Fibroblast of lung (primary cell): Measurements from ENCODE around the gene WWC1. TPM values are rescaled to one million over a fixed set of nuclear protein-coding genes. Genes with fewer than 3 reads are reported as not detected.

Experiments used
- DNase-seq, 2 donors: peaks; one replicate each; pipeline versions ENCODE4 v3.0.0 to v3.0.0-alpha.2; 2010; ENCODE audit warnings: low read depth in 2 of 2
- H2AFZ ChIP-seq: 2 replicates; pipeline ENCODE4 v1.5.1; 2012; ENCODE audit warnings: low read length, control low read depth, inconsistent platforms
- H3K27ac ChIP-seq: 2 replicates; pipeline ENCODE4 v1.5.1; 2011; ENCODE audit warnings: low read length, control low read depth; ENCODE audit not compliant: insufficient read depth
- H3K27me3 ChIP-seq: 2 replicates; pipeline ENCODE4 v1.5.1; 2011; ENCODE audit warnings: mild to moderate bottlenecking, low read length; ENCODE audit not compliant: control insufficient read depth, insufficient read depth
- H3K36me3 ChIP-seq: 2 replicates; pipeline ENCODE4 v1.5.1; 2011; ENCODE audit warnings: low read length; ENCODE audit not compliant: control insufficient read depth, insufficient read depth
- H3K4me1 ChIP-seq: 2 replicates; pipeline ENCODE4 v1.5.1; 2011; ENCODE audit warnings: low read length; ENCODE audit not compliant: control insufficient read depth, insufficient read depth; ENCODE audit errors: extremely low read depth
- H3K4me2 ChIP-seq: 2 replicates; pipeline ENCODE4 v1.5.1; 2011; ENCODE audit warnings: low read length, control low read depth; ENCODE audit not compliant: insufficient read depth; ENCODE audit errors: extremely low read depth
- H3K4me3 ChIP-seq, 4 experiments: fragments of 200-600 bp in 1 of 4; sonication (generic) in 1 of 4; replicated peaks in 1 of 4; 2 replicates each; pipeline ENCODE4 v1.5.1; 2011 to 2016; ENCODE audit warnings: low read length in 4 of 4, low read depth in 3 of 4, mild to moderate bottlenecking in 3 of 4, control low read depth in 2 of 4, inconsistent platforms in 1 of 4, mixed read lengths in 1 of 4; ENCODE audit not compliant: insufficient read depth in 1 of 4; ENCODE audit errors: control extremely low read depth in 1 of 4
- H3K79me2 ChIP-seq: 2 replicates; pipeline ENCODE4 v1.5.1; 2012; ENCODE audit warnings: mild to moderate bottlenecking, low read length, inconsistent platforms; ENCODE audit not compliant: control insufficient read depth, insufficient read depth
- H3K9ac ChIP-seq: 2 replicates; pipeline ENCODE4 v1.5.1; 2011; ENCODE audit warnings: mild to moderate bottlenecking, low read length, control low read depth; ENCODE audit not compliant: insufficient read depth
- H3K9me3 ChIP-seq: 2 replicates; pipeline ENCODE4 v1.5.1; 2012; ENCODE audit warnings: low read depth, low read length; ENCODE audit not compliant: control insufficient read depth, insufficient read depth
- H4K20me1 ChIP-seq: 2 replicates; pipeline ENCODE4 v1.5.1; 2011; ENCODE audit warnings: low read length; ENCODE audit not compliant: control insufficient read depth, insufficient read depth; ENCODE audit errors: extremely low read depth
- EZH2 ChIP-seq: IDR thresholded peaks from 2 replicates; pipeline ENCODE4 v1.5.1; 2012; ENCODE audit warnings: low read length, control low read depth, mild to moderate bottlenecking; ENCODE audit errors: missing control alignments
- polyA plus RNA-seq, 2 donors: library from polyadenylated mRNA; depleted of rRNA in 1 of 2; stranded (reverse) in 1 of 2; unstranded in 1 of 2; fragments of >200 nt; gene quantifications; 2 replicates each; pipeline ENCODE4 v1.2.1, GENCODE V29; 2011 to 2012; ENCODE audit warnings: missing spikeins in 1 of 2
- total RNA-seq: library from RNA; depleted of rRNA; stranded (reverse); fragments of >200 nt; gene quantifications from 2 replicates; pipeline ENCODE4 v1.2.1, GENCODE V29; 2014
- TF ChIP-seq, protein P1 (sequence below), 2 donors: IDR thresholded peaks in 1 of 2; conservative IDR thresholded peaks in 1 of 2; 1 replicate in 1 of 2; 2 replicates in 1 of 2; pipeline ENCODE4 v1.5.1; 2011 to 2012; ENCODE audit warnings: low read length in 2 of 2, control low read depth in 1 of 2, inconsistent platforms in 1 of 2, low read depth in 1 of 2, mild to moderate bottlenecking in 1 of 2

WWC1 gene
- total and polyA plus RNA-seq, 2 donors (not counting 1 experiment from before 2014, with no cell fraction given), result 2.5 to 3.2 TPM

DNA sequence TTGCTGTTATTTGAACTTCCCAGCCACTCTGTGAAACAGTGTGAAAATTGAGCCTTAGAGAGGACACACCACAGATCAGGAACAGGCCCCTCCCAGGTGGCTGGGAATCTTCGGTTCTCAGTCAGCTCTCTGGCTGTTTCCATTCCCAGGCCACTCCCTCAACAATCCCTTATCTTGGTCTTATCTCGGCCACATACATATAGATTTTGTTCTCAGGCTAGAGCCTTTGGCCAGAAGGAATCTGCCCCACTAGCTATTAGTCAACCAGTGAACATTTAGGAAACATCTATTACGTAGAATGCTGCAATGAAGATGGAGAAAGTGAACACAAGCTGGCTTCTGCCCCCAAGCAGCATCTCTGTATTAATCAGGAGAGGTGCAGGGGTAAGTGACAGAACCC is 21.0 kb upstream of the WWC1 start:
- peak; percentile 16 to 62 for DNase-seq

DNA sequence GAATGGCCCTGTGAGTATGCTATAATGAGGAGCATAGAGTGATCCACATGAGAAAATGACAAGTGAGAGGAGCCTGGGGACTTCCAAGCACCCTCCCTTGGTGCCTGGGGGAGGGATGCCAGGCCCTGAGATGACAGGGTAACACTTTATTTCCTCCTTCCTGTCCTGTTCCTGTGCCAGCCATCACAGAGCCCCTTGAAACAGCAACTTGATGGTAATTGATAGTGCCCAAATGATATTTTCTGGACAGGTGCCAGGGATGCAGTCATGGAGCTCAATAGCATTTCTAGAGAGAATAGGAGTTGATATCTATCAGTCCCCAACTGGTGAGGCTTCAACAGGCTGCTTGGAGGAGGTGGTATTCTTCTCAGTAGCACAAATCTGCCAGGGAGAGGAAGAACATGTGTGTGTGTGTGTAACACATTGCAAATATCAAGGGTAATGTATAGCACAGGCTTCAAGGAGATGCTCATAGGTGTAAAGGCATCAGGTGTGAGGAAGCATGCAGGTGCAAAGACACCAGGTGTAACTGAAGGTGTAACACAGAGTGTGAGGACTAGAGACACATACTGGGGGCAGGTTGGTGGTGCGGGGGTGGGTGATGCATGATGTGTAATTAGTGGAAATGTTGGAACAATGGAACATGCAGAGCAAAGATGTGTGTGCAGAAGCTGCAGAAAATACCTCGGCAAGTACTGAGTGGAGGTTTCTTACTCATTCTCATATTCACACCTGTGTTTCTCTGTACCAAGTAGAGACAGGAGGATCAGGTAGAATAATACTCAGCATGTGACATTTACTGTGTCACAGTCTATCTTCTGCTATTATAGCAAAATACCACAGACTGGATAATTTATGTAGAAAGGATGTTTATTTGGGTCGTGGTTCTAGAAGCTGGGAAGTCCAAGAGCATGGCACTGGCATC is 18.1 kb upstream of the WWC1 start:
- Histone ChIP-seq H4K20me1 (no peaks in the 10 kb centered on the region), H3K9me3 (no peaks in the 10 kb centered on the region), H3K79me2 (no peaks in the 10 kb centered on the region), H3K27ac (no peak overlapping the region), H3K36me3 (no peaks in the 10 kb centered on the region), H3K4me1 (peaks cover 4% of the 10 kb centered on the region), H3K9ac (no peak overlapping the region), H2AFZ (no peak overlapping the region), H3K4me3 (no peak overlapping the region), H3K4me2 (no peak overlapping the region), H3K27me3 (no peaks in the 10 kb centered on the region)
- no peak for DNase-seq
- TF ChIP-seq EZH2, result no peak
- TF ChIP-seq, protein P1, sequence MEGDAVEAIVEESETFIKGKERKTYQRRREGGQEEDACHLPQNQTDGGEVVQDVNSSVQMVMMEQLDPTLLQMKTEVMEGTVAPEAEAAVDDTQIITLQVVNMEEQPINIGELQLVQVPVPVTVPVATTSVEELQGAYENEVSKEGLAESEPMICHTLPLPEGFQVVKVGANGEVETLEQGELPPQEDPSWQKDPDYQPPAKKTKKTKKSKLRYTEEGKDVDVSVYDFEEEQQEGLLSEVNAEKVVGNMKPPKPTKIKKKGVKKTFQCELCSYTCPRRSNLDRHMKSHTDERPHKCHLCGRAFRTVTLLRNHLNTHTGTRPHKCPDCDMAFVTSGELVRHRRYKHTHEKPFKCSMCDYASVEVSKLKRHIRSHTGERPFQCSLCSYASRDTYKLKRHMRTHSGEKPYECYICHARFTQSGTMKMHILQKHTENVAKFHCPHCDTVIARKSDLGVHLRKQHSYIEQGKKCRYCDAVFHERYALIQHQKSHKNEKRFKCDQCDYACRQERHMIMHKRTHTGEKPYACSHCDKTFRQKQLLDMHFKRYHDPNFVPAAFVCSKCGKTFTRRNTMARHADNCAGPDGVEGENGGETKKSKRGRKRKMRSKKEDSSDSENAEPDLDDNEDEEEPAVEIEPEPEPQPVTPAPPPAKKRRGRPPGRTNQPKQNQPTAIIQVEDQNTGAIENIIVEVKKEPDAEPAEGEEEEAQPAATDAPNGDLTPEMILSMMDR (conservative IDR thresholded peaks at IDR 0.05 in 1 of 2, IDR thresholded peaks at IDR 0.05 in 1 of 2; ENCODE audit: low read depth in 1 of 2, low read length in 2 of 2), result no peak

More for the DNA sequence above, 21.0 kb upstream of the WWC1 start:
- no peaks in the 10 kb centered on the region for H3K79me2 ChIP-seq
- H3K4me1 ChIP-seq, result peaks cover 4% of the 10 kb centered on the region
- no peak overlapping the region for H3K27ac ChIP-seq
- H3K4me2 ChIP-seq, result no peak overlapping the region
- no peaks in the 10 kb centered on the region for H4K20me1 ChIP-seq
- no peaks in the 10 kb centered on the region for H3K9me3 ChIP-seq
- H3K9ac ChIP-seq, result no peak overlapping the region
- no peak overlapping the region for H2AFZ ChIP-seq
- H3K4me3 ChIP-seq, result no peak overlapping the region
- no peaks in the 10 kb centered on the region for H3K27me3 ChIP-seq
- TF ChIP-seq EZH2, result no peak
- TF ChIP-seq, protein P1 (conservative IDR thresholded peaks at IDR 0.05 in 1 of 2, IDR thresholded peaks at IDR 0.05 in 1 of 2; ENCODE audit: low read depth in 1 of 2, low read length in 2 of 2), result no peak
- no peaks in the 10 kb centered on the region for H3K36me3 ChIP-seq

DNA sequence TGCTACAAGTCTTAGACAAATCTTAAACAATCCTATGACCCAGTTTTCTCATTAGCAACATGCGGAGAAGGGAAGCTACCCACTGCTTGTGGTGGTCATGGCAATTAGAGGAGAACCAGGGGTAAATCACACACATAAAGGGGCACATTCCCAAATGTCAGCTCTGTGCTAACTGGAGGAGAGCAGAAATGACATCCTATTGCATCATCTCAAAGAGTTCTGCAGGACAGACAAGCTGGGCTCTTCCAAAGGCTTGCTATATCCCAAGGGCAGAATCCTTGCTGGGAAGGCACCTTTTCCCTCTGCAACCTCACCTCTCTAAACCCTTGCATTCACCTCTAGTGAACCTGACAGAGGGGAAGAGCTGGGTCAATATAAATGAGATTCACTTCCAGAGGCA is 17.0 kb upstream of the WWC1 start:
- DNase-seq, result peak in 1 of 2 donors; percentile 34
- Histone ChIP-seq H3K36me3 (no peaks in the 10 kb centered on the region), H3K27me3 (no peaks in the 10 kb centered on the region), H3K9me3 (no peaks in the 10 kb centered on the region), H3K4me3 (no peak overlapping the region), H3K79me2 (no peaks in the 10 kb centered on the region), H3K27ac (no peak overlapping the region), H2AFZ (no peak overlapping the region), H3K4me2 (no peak overlapping the region), H3K9ac (no peak overlapping the region), H3K4me1 (peaks cover 2% of the 10 kb centered on the region), H4K20me1 (no peaks in the 10 kb centered on the region)
- no peak for TF ChIP-seq EZH2
- TF ChIP-seq, protein P1 (conservative IDR thresholded peaks at IDR 0.05 in 1 of 2, IDR thresholded peaks at IDR 0.05 in 1 of 2; ENCODE audit: low read depth in 1 of 2, low read length in 2 of 2), result no peak
